Vagina (tissue), 2 donors: Measurements from ENCODE around the gene PARK7. TPM values are rescaled to one million over a fixed set of nuclear protein-coding genes. Genes with fewer than 3 reads are reported as not detected.

Experiments used
- DNase-seq, 2 donors: peaks; one replicate each; pipeline ENCODE4 v3.0.0-alpha.2; 2017; ENCODE audit errors: extremely low spot score in 2 of 2
- H3K27ac ChIP-seq: fragments of 200-600 bp; sonication (generic); one replicate; pipeline ENCODE4 v1.5.1; 2019
- H3K27me3 ChIP-seq: fragments of 200-600 bp; sonication (generic); one replicate; pipeline ENCODE4 v1.5.1; 2019
- H3K36me3 ChIP-seq, 2 donors: fragments of 200-600 bp; sonication (generic); one replicate each; pipeline ENCODE4 v1.5.1; 2017 to 2019
- H3K4me1 ChIP-seq: fragments of 200-600 bp; sonication (generic); one replicate; pipeline ENCODE4 v1.5.1; 2019
- H3K4me3 ChIP-seq, 2 donors: fragments of 200-600 bp; sonication (generic); 1 replicate in 1 of 2; 2 replicates in 1 of 2; pipeline ENCODE4 v1.5.1; 2016 to 2019
- H3K9me3 ChIP-seq: fragments of 200-600 bp; sonication (generic); one replicate; pipeline ENCODE4 v1.5.1; 2019
- POLR2A ChIP-seq, 2 donors: fragments of 450-650 bp; IDR thresholded peaks; one replicate each; pipeline ENCODE4 v1.6.1; 2017; ENCODE audit warnings: antibody characterized with exemption in 2 of 2, mild to moderate bottlenecking in 2 of 2, moderate library complexity in 2 of 2
- POLR2AphosphoS5 ChIP-seq, 2 donors: sonication (generic); formaldehyde crosslinking; IDR thresholded peaks; one replicate each; pipeline ENCODE4 v1.9.0; 2017; ENCODE audit warnings: antibody characterized with exemption in 2 of 2, mild to moderate bottlenecking in 2 of 2, low read depth in 1 of 2; ENCODE audit not compliant: insufficient read depth in 1 of 2
- intact Hi-C: fragments of 100-400 bp; cut with DNase I; formaldehyde crosslinking; loops from one replicate; pipeline ENCODE4 v1.15.1; 2023
- total RNA-seq: library from RNA; depleted of rRNA; stranded (reverse); fragments of >200 nt; gene quantifications from one replicate; pipeline ENCODE4 v1.2.3, GENCODE V29; 2016
- TF ChIP-seq, protein P1 (sequence below), 3 experiments: fragments of 450-650 bp in 2 of 3; fragments of 200-600 bp in 1 of 3; sonication (generic) in 1 of 3; IDR thresholded peaks; one replicate each; pipeline ENCODE4 v1.5.1; 2017 to 2019; ENCODE audit warnings: antibody characterized with exemption in 3 of 3, mild to moderate bottlenecking in 2 of 3, moderate library complexity in 2 of 3

PARK7 gene
- total RNA-seq, 1 donor from 2014 or later = 119 TPM

DNA sequence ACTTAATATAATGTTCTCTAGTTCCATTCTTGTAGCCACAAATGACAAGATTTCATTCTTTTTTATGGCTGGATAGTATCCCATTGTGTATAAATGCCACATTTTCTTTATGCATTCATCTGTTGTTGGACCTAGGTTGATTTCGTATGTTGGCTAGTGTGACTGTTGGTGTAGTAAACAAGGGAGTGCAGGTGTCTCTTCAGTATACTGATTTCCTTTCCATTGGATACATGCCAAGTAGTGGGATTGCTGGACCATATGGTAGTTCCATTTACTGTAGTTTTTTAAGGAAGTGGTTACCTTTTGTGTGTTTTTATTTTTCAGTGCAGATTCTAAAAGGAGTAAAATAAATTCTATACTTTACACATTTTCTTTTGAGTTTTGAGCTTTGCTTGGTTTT lies 5.7 kb downstream of the PARK7 start:
- no peak overlapping the region for H3K4me3 ChIP-seq
- TF ChIP-seq POLR2A (IDR thresholded peaks at IDR 0.05) = no peak
- TF ChIP-seq, protein P1, sequence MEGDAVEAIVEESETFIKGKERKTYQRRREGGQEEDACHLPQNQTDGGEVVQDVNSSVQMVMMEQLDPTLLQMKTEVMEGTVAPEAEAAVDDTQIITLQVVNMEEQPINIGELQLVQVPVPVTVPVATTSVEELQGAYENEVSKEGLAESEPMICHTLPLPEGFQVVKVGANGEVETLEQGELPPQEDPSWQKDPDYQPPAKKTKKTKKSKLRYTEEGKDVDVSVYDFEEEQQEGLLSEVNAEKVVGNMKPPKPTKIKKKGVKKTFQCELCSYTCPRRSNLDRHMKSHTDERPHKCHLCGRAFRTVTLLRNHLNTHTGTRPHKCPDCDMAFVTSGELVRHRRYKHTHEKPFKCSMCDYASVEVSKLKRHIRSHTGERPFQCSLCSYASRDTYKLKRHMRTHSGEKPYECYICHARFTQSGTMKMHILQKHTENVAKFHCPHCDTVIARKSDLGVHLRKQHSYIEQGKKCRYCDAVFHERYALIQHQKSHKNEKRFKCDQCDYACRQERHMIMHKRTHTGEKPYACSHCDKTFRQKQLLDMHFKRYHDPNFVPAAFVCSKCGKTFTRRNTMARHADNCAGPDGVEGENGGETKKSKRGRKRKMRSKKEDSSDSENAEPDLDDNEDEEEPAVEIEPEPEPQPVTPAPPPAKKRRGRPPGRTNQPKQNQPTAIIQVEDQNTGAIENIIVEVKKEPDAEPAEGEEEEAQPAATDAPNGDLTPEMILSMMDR (IDR thresholded peaks at IDR 0.05) = no peak
- TF ChIP-seq POLR2AphosphoS5 (IDR thresholded peaks at IDR 0.05; ENCODE audit: insufficient read depth in 1 of 2, low read depth in 1 of 2) = no peak
- peaks cover 34% of the 10 kb centered on the region for H3K4me1 ChIP-seq
- no peaks in the 10 kb centered on the region for H3K9me3 ChIP-seq
- peaks cover 0 to 57% of the 10 kb centered on the region in 2 donors for H3K36me3 ChIP-seq
- intact Hi-C loops = no loop called here
- H3K27ac ChIP-seq = no peak overlapping the region
- no peak for DNase-seq
- no peaks in the 10 kb centered on the region for H3K27me3 ChIP-seq

DNA sequence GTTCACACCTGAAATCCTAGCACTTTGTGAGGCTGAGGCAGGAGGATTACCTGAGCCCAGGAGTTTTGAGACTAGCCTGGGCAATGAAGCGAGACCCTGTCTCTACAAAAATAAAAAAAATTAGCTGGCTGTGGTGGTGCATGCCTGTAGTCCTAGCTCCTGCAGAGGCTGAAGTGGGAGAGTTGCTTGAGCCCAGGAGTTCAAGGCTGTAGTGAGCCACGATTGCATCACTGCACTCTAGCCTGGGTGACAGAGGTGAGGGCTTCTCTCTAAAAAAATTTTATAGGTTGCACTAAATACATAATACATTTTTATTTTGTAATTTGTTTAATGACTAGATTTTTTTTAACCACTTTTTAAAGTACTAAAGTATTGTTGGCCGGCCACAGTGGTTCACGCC lies 6.1 kb downstream of the PARK7 start:
- Histone ChIP-seq H3K27ac (no peak overlapping the region), H3K4me3 (no peak overlapping the region), H3K9me3 (no peaks in the 10 kb centered on the region), H3K36me3 (peaks cover 0 to 61% of the 10 kb centered on the region in 2 donors), H3K27me3 (no peaks in the 10 kb centered on the region), H3K4me1 (peaks cover 30% of the 10 kb centered on the region)
- intact Hi-C loops = no loop called here
- no peak for DNase-seq
- TF ChIP-seq POLR2AphosphoS5 (IDR thresholded peaks at IDR 0.05; ENCODE audit: insufficient read depth in 1 of 2, low read depth in 1 of 2) (no peak), POLR2A (IDR thresholded peaks at IDR 0.05) (no peak)
- TF ChIP-seq, protein P1 (IDR thresholded peaks at IDR 0.05) = no peak

DNA sequence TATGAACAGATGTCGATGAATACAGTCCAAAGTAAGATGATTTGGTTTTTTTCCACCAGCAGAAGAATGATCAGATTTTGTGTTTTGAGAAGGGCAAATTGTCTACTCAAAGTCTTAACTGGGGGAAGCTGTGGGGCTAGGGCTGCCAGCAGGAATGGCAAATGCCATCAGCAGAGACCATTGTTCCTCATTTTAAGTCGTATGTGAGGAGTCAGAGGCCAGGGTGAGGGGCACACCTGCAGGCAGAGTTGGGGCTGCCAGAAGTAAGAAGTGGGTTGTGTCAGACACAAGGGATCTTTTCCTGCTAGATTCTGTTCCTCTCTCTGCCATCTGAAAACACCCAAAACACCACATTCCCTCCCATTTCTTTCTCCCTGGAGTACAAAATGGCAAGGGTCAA lies 8.7 kb downstream of the PARK7 start:
- no peak overlapping the region for H3K4me3 ChIP-seq
- TF ChIP-seq POLR2A (IDR thresholded peaks at IDR 0.05) = no peak
- TF ChIP-seq, protein P1 (IDR thresholded peaks at IDR 0.05) = no peak
- TF ChIP-seq POLR2AphosphoS5 (IDR thresholded peaks at IDR 0.05; ENCODE audit: insufficient read depth in 1 of 2, low read depth in 1 of 2) = no peak
- H3K9me3 ChIP-seq = no peaks in the 10 kb centered on the region
- H3K27ac ChIP-seq = no peak overlapping the region
- peaks cover 14% of the 10 kb centered on the region for H3K4me1 ChIP-seq
- intact Hi-C loops = no loop called here
- DNase-seq = no peak
- no peaks in the 10 kb centered on the region for H3K27me3 ChIP-seq
- peaks cover 0 to 55% of the 10 kb centered on the region in 2 donors for H3K36me3 ChIP-seq

DNA sequence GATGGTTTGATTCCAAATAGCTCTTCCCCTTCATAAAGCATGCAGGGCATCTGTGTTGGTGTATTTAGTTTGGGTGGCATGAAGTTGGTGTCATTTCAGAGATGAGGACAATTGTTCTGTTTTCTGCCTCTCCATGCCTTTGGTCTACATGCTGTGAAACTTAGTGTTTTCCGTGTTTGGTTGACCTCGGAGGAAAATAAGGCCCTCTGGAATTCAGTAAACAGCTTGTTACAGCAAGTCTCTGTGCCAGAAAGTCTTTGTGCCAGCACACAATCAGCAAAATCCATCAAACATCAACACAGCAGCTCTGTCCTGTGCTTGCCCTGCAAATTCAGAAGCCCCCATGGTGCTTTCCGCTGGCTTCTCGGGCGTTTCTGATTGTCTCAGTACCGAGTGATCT lies 9.5 kb downstream of the PARK7 start:
- Histone ChIP-seq H3K27ac (no peak overlapping the region), H3K4me1 (peaks cover 12% of the 10 kb centered on the region), H3K27me3 (no peaks in the 10 kb centered on the region), H3K9me3 (no peaks in the 10 kb centered on the region), H3K4me3 (no peak overlapping the region), H3K36me3 (peaks cover 0 to 47% of the 10 kb centered on the region in 2 donors)
- TF ChIP-seq POLR2AphosphoS5 (IDR thresholded peaks at IDR 0.05; ENCODE audit: insufficient read depth in 1 of 2, low read depth in 1 of 2) (no peak), POLR2A (IDR thresholded peaks at IDR 0.05) (no peak)
- TF ChIP-seq, protein P1 (IDR thresholded peaks at IDR 0.05) = no peak
- no peak for DNase-seq
- intact Hi-C loops = no loop called here

DNA sequence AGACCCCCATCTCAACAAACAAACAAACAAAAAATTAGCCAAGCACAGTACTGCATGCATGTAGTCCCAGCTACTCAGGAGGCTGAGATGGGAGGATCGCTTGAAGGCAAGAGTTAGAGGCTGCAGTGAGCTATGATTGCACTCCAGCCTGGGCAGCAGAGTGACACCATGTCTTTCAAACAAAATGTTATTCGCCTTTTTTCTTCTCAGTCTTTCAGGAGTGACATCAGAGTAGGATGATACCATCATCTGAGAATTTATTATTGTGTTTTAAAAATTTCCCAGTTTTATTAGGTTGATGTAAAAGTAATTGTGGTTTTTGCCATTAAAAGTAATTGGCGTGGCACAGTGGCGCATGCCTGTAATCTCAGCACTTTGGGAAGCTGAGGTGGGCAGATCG lies 10.8 kb downstream of the PARK7 start:
- no peaks in the 10 kb centered on the region for H3K9me3 ChIP-seq
- no peaks in the 10 kb centered on the region for H3K27me3 ChIP-seq
- TF ChIP-seq, protein P1 (IDR thresholded peaks at IDR 0.05) = no peak
- TF ChIP-seq POLR2A (IDR thresholded peaks at IDR 0.05) = no peak
- TF ChIP-seq POLR2AphosphoS5 (IDR thresholded peaks at IDR 0.05; ENCODE audit: insufficient read depth in 1 of 2, low read depth in 1 of 2) = no peak
- DNase-seq = no peak
- intact Hi-C loops = no loop called here
- no peak overlapping the region for H3K4me3 ChIP-seq
- H3K36me3 ChIP-seq = peaks cover 0 to 53% of the 10 kb centered on the region in 2 donors
- no peaks in the 10 kb centered on the region for H3K4me1 ChIP-seq
- H3K27ac ChIP-seq = no peak overlapping the region
